Stimulated activated naive B cell treated with anti-CD40 and anti-IgM and Interleukin-4, amounts not matched to agents 10 μg/mL and 1 μg/mL and 100 μg/mL, for 72 hours (primary cell): ENCODE measurements around the gene USP31.

ENCODE experiments used
- ATAC-seq, 2 donors: fragments of 150-1000 bp; cut with Tn5 transposase; replicated peaks; 2 replicates each; pipeline ENCODE4 v1.10.0; 2021; ENCODE audit warnings: moderate library complexity in 1 of 2
- DNase-seq: peaks from one replicate; pipeline ENCODE4 v3.0.0; 2021
- H3K27ac Mint-ChIP-seq: one replicate; pipeline ENCODE4 v1.8.0; 2022; ENCODE audit warnings: mild to moderate bottlenecking, mixed read lengths
- H3K27me3 Mint-ChIP-seq, 2 donors: one replicate each; pipeline ENCODE4 v1.8.0; 2022; ENCODE audit warnings: mixed read lengths in 2 of 2
- H3K36me3 Mint-ChIP-seq, 2 donors: one replicate each; pipeline ENCODE4 v1.8.0; 2022; ENCODE audit warnings: mixed read lengths in 2 of 2, mild to moderate bottlenecking in 1 of 2
- H3K4me1 Mint-ChIP-seq, 2 donors: one replicate each; pipeline ENCODE4 v1.8.0; 2022; ENCODE audit warnings: mixed read lengths in 2 of 2, mild to moderate bottlenecking in 1 of 2
- H3K4me3 Mint-ChIP-seq, 2 donors: one replicate each; pipeline ENCODE4 v1.8.0; 2022; ENCODE audit warnings: mild to moderate bottlenecking in 2 of 2, mixed read lengths in 2 of 2, moderate library complexity in 1 of 2
- H3K9me3 Mint-ChIP-seq, 2 donors: one replicate each; pipeline ENCODE4 v1.8.0; 2022; ENCODE audit warnings: mixed read lengths in 2 of 2, mild to moderate bottlenecking in 1 of 2

USP31 gene

GRCh38 chr16:23064639-23065038 lies 84.6 kb downstream of the USP31 start:
- ATAC-seq, result no peak
- H3K4me3 Mint-ChIP-seq, result no peak overlapping the region

GRCh38 chr16:23062524-23062923 lies 86.7 kb downstream of the USP31 start:
- ATAC-seq (no peak), DNase-seq (no peak)
- H3K36me3 Mint-ChIP-seq, result peaks cover 7 to 10% of the 10 kb centered on the region in 2 donors
- no peak overlapping the region for H3K27ac Mint-ChIP-seq
- no peaks in the 10 kb centered on the region for H3K9me3 Mint-ChIP-seq
- peaks cover 6 to 15% of the 10 kb centered on the region in 2 donors for H3K27me3 Mint-ChIP-seq
- no peak overlapping the region for H3K4me3 Mint-ChIP-seq
- H3K4me1 Mint-ChIP-seq, result peaks cover 2 to 6% of the 10 kb centered on the region in 2 donors

More at GRCh38 chr16:23064639-23065038, 84.6 kb downstream of the USP31 start:
- no peaks in the 10 kb centered on the region for H3K9me3 Mint-ChIP-seq
- H3K27ac Mint-ChIP-seq, result no peak overlapping the region
- DNase-seq, result no peak
- peaks cover 0 to 5% of the 10 kb centered on the region in 2 donors for H3K27me3 Mint-ChIP-seq
- peaks cover 23 to 29% of the 10 kb centered on the region in 2 donors for H3K36me3 Mint-ChIP-seq
- H3K4me1 Mint-ChIP-seq, result peaks cover 2 to 6% of the 10 kb centered on the region in 2 donors

GRCh38 chr16:23061669-23062068 lies 87.6 kb downstream of the USP31 start:
- no peak for DNase-seq
- peaks cover 14 to 20% of the 10 kb centered on the region in 2 donors for H3K27me3 Mint-ChIP-seq
- peaks cover 0 to under 1% of the 10 kb centered on the region in 2 donors for H3K9me3 Mint-ChIP-seq
- H3K27ac Mint-ChIP-seq, result no peak overlapping the region
- H3K36me3 Mint-ChIP-seq, result peaks cover 3 to 6% of the 10 kb centered on the region in 2 donors
- ATAC-seq, result no peak
- H3K4me3 Mint-ChIP-seq, result no peak overlapping the region
- H3K4me1 Mint-ChIP-seq, result peaks cover 2 to 6% of the 10 kb centered on the region in 2 donors

- peak; percentile 76 to 83 for ATAC-seq
- H3K9me3 Mint-ChIP-seq, result peaks cover 0 to 2% of the 10 kb centered on the region in 2 donors
- no peak overlapping the region for H3K4me3 Mint-ChIP-seq
- H3K36me3 Mint-ChIP-seq, result peaks cover 0 to 5% of the 10 kb centered on the region in 2 donors
- peaks cover 2 to 6% of the 10 kb centered on the region in 2 donors for H3K4me1 Mint-ChIP-seq
- peaks cover 21 to 22% of the 10 kb centered on the region in 2 donors for H3K27me3 Mint-ChIP-seq
- DNase-seq, result peak; percentile 11
- no peak overlapping the region for H3K27ac Mint-ChIP-seq
Measured at GRCh38 chr16:23060458-23061320, 88.6 kb downstream of the USP31 start.

GRCh38 chr16:23059433-23059832 lies 89.8 kb downstream of the USP31 start:
- peaks cover 0 to 2% of the 10 kb centered on the region in 2 donors for H3K9me3 Mint-ChIP-seq
- peaks cover 27 to 29% of the 10 kb centered on the region in 2 donors for H3K27me3 Mint-ChIP-seq
- peaks cover 0 to 2% of the 10 kb centered on the region in 2 donors for H3K36me3 Mint-ChIP-seq

GRCh38 chr16:23058576-23058975 lies 90.7 kb downstream of the USP31 start:
- H3K4me1 Mint-ChIP-seq, result peaks cover 2 to 6% of the 10 kb centered on the region in 2 donors
- H3K4me3 Mint-ChIP-seq, result no peak overlapping the region
- ATAC-seq (no peak), DNase-seq (no peak)
- no peak overlapping the region for H3K27ac Mint-ChIP-seq
- peaks cover 27 to 35% of the 10 kb centered on the region in 2 donors for H3K27me3 Mint-ChIP-seq
- peaks cover 0 to 2% of the 10 kb centered on the region in 2 donors for H3K9me3 Mint-ChIP-seq
- peaks cover 0 to 2% of the 10 kb centered on the region in 2 donors for H3K36me3 Mint-ChIP-seq

More at GRCh38 chr16:23059433-23059832, 89.8 kb downstream of the USP31 start:
- DNase-seq (no peak), ATAC-seq (no peak)
- Mint-ChIP-seq H3K4me3 (no peak overlapping the region), H3K4me1 (peaks cover 2 to 6% of the 10 kb centered on the region in 2 donors), H3K27ac (no peak overlapping the region)

- H3K4me1 Mint-ChIP-seq, result peaks cover 2 to 6% of the 10 kb centered on the region in 2 donors
- H3K27ac Mint-ChIP-seq, result no peak overlapping the region
- ATAC-seq (no peak), DNase-seq (no peak)
- H3K4me3 Mint-ChIP-seq, result no peak overlapping the region
- peaks cover 37% of the 10 kb centered on the region in 2 donors for H3K27me3 Mint-ChIP-seq
- peaks cover 0 to 2% of the 10 kb centered on the region in 2 donors for H3K9me3 Mint-ChIP-seq
- H3K36me3 Mint-ChIP-seq, result peaks cover 0 to 2% of the 10 kb centered on the region in 2 donors
Measured at GRCh38 chr16:23057013-23057596, 92.1 kb downstream of the USP31 start.

- DNase-seq, result no peak
- no peak for ATAC-seq
- H3K9me3 Mint-ChIP-seq, result peaks cover 0 to 2% of the 10 kb centered on the region in 2 donors
- peaks cover 0 to 2% of the 10 kb centered on the region in 2 donors for H3K36me3 Mint-ChIP-seq
- H3K27ac Mint-ChIP-seq, result no peak overlapping the region
- H3K4me3 Mint-ChIP-seq, result no peak overlapping the region
- H3K27me3 Mint-ChIP-seq, result peaks cover 39 to 48% of the 10 kb centered on the region in 2 donors
- peaks cover under 1 to 2% of the 10 kb centered on the region in 2 donors for H3K4me1 Mint-ChIP-seq
Measured at GRCh38 chr16:23055481-23055880, 93.8 kb downstream of the USP31 start.

GRCh38 chr16:23052908-23053580 lies 96.2 kb downstream of the USP31 start:
- Mint-ChIP-seq H3K27ac (no peak overlapping the region), H3K4me1 (peaks cover 0 to 2% of the 10 kb centered on the region in 2 donors), H3K4me3 (no peak overlapping the region), H3K27me3 (peaks cover 41 to 56% of the 10 kb centered on the region in 2 donors), H3K36me3 (peaks cover 4 to 5% of the 10 kb centered on the region in 2 donors), H3K9me3 (peaks cover 7 to 8% of the 10 kb centered on the region in 2 donors)
- DNase-seq, result no peak
- no peak for ATAC-seq

- Mint-ChIP-seq H3K9me3 (peaks cover 7 to 8% of the 10 kb centered on the region in 2 donors), H3K36me3 (peaks cover 4 to 5% of the 10 kb centered on the region in 2 donors), H3K4me1 (peaks cover 0 to 2% of the 10 kb centered on the region in 2 donors), H3K27me3 (peaks cover 43 to 57% of the 10 kb centered on the region in 2 donors), H3K27ac (no peak overlapping the region), H3K4me3 (no peak overlapping the region)
- DNase-seq (no peak), ATAC-seq (no peak)
Measured at GRCh38 chr16:23052221-23052620, 97.0 kb downstream of the USP31 start.

GRCh38 chr16:23051587-23051986 lies 97.7 kb downstream of the USP31 start:
- peaks cover 0 to 2% of the 10 kb centered on the region in 2 donors for H3K4me1 Mint-ChIP-seq
- no peak overlapping the region for H3K4me3 Mint-ChIP-seq
- ATAC-seq, result no peak
- peaks cover 44 to 55% of the 10 kb centered on the region in 2 donors for H3K27me3 Mint-ChIP-seq
- H3K36me3 Mint-ChIP-seq, result peaks cover 3 to 5% of the 10 kb centered on the region in 2 donors
- no peak for DNase-seq
- H3K27ac Mint-ChIP-seq, result no peak overlapping the region
- peaks cover 6 to 8% of the 10 kb centered on the region in 2 donors for H3K9me3 Mint-ChIP-seq

- H3K9me3 Mint-ChIP-seq, result peaks cover 15% of the 10 kb centered on the region in 2 donors
- peaks cover 0 to 2% of the 10 kb centered on the region in 2 donors for H3K4me1 Mint-ChIP-seq
- ATAC-seq (no peak), DNase-seq (no peak)
- peaks cover 4 to 5% of the 10 kb centered on the region in 2 donors for H3K36me3 Mint-ChIP-seq
- no peak overlapping the region for H3K4me3 Mint-ChIP-seq
- no peak overlapping the region for H3K27ac Mint-ChIP-seq
- H3K27me3 Mint-ChIP-seq, result peaks cover 43 to 61% of the 10 kb centered on the region in 2 donors
Measured at GRCh38 chr16:23048164-23048563, 101.1 kb downstream of the USP31 start.

- Mint-ChIP-seq H3K27ac (no peak overlapping the region), H3K4me1 (peaks cover 0 to 2% of the 10 kb centered on the region in 2 donors), H3K27me3 (peaks cover 34 to 51% of the 10 kb centered on the region in 2 donors), H3K36me3 (peaks cover 4 to 5% of the 10 kb centered on the region in 2 donors), H3K9me3 (peaks cover 14 to 15% of the 10 kb centered on the region in 2 donors), H3K4me3 (no peak overlapping the region)
- ATAC-seq (no peak), DNase-seq (no peak)
Measured at GRCh38 chr16:23045025-23045424, 104.2 kb downstream of the USP31 start.

- DNase-seq (no peak), ATAC-seq (no peak)
- Mint-ChIP-seq H3K36me3 (peaks cover 0 to 2% of the 10 kb centered on the region in 2 donors), H3K4me3 (no peak overlapping the region), H3K27me3 (peaks cover 29 to 34% of the 10 kb centered on the region in 2 donors), H3K9me3 (peaks cover 6 to 9% of the 10 kb centered on the region in 2 donors), H3K27ac (no peak overlapping the region), H3K4me1 (no peaks in the 10 kb centered on the region)
Measured at GRCh38 chr16:23040246-23040645, 109.0 kb downstream of the USP31 start.
